OCI-LY7 (cell line): ENCODE results near the gene CENPK. TPM values are rescaled to one million over a fixed set of nuclear protein-coding genes. Genes with fewer than 3 reads are reported as not detected.

ENCODE experiments used
- BruUV-seq: library from RNA; stranded (reverse); fragments of 400-500 nt; replicated peaks from 2 replicates; lab custom pipeline; 2021; lab: Mats Ljungman, UMichigan
- CTCF ChIA-PET: fragments of 300-600 bp; sonication (Branson Sonifier 250); formaldehyde crosslinking; loops from one replicate; lab custom pipeline; 2022; ENCODE audit warnings: antibody characterized with exemption; ENCODE audit not compliant: unreplicated experiment; lab: Charles Lee
- POLR2A ChIA-PET: fragments of 300-600 bp; sonication (Branson Sonifier 250); formaldehyde crosslinking; loops from one replicate; lab custom pipeline; 2022; ENCODE audit warnings: antibody characterized with exemption; lab: Charles Lee
- DNase-seq: peaks from one replicate; pipeline ENCODE4 v3.0.0-alpha.2; 2015; ENCODE audit warnings: low spot score
- H2AFZ ChIP-seq: fragments of 200-600 bp; sonication (generic), shearing (Covaris generic); 2 replicates; pipeline ENCODE4 v1.6.1; 2014; ENCODE audit warnings: mild to moderate bottlenecking, antibody characterized with exemption, low read length, moderate library complexity
- H3K27ac ChIP-seq: fragments of 200-600 bp; sonication (generic); 2 replicates; pipeline ENCODE4 v1.5.1; 2014; ENCODE audit warnings: mixed run types, low read depth, mild to moderate bottlenecking, moderate library complexity, low read length, inconsistent platforms; ENCODE audit not compliant: poor library complexity, severe bottlenecking
- H3K36me3 ChIP-seq: fragments of 200-600 bp; sonication (generic); 2 replicates; pipeline ENCODE4 v1.6.1; 2014; ENCODE audit warnings: mild to moderate bottlenecking, antibody characterized with exemption, low read length, moderate library complexity, mixed read lengths; ENCODE audit not compliant: insufficient read depth
- H3K4me1 ChIP-seq: fragments of 200-600 bp; sonication (generic); 2 replicates; pipeline ENCODE4 v1.5.1; 2014; ENCODE audit warnings: mild to moderate bottlenecking, low read length; ENCODE audit not compliant: insufficient read depth, poor library complexity, severe bottlenecking
- H3K4me2 ChIP-seq: fragments of 200-600 bp; sonication (generic); 2 replicates; pipeline ENCODE4 v1.6.1; 2014; ENCODE audit warnings: mild to moderate bottlenecking, low read length
- H3K4me3 ChIP-seq: fragments of 200-600 bp; sonication (generic); 2 replicates; pipeline ENCODE4 v1.5.1; 2014; ENCODE audit warnings: mild to moderate bottlenecking, low read depth, low read length; ENCODE audit not compliant: poor library complexity, severe bottlenecking
- H3K79me2 ChIP-seq: fragments of 200-600 bp; sonication (generic); 2 replicates; pipeline ENCODE4 v1.6.1; 2016; ENCODE audit warnings: low read depth, mild to moderate bottlenecking, low read length, moderate library complexity, mixed read lengths; ENCODE audit not compliant: insufficient read depth
- H3K9me2 ChIP-seq: fragments of 200-600 bp; sonication (generic); 2 replicates; pipeline ENCODE4 v1.6.1; 2016; ENCODE audit warnings: mild to moderate bottlenecking, low read length, mixed read lengths; ENCODE audit not compliant: insufficient read depth
- H3K9me3 ChIP-seq: fragments of 200-600 bp; sonication (generic); 2 replicates; pipeline ENCODE4 v1.6.1; 2014; ENCODE audit warnings: mild to moderate bottlenecking, mixed run types, low read length, mixed read lengths
- H4K20me1 ChIP-seq: fragments of 200-600 bp; sonication (generic); 2 replicates; pipeline ENCODE4 v1.6.1; 2014; ENCODE audit warnings: mild to moderate bottlenecking, antibody characterized with exemption, low read length, moderate library complexity, mixed read lengths; ENCODE audit not compliant: insufficient read depth
- CTCF ChIP-seq: fragments of 200-600 bp; sonication (generic); conservative IDR thresholded peaks from 2 replicates; pipeline ENCODE4 v1.5.1; 2014; ENCODE audit warnings: mild to moderate bottlenecking, antibody characterized with exemption, low read length, moderate library complexity, mixed read lengths
- EZH2phosphoT487 ChIP-seq: fragments of 200-600 bp; sonication (generic); IDR thresholded peaks from 2 replicates; pipeline ENCODE4 v1.6.1; 2018; ENCODE audit warnings: low read depth, borderline replicate concordance, mild to moderate bottlenecking, mixed run types, antibody characterized with exemption, low read length, moderate library complexity, mixed read lengths
- intact Hi-C: fragments of 100-400 bp; cut with micrococcal nuclease; formaldehyde crosslinking; loops from one replicate; pipeline ENCODE4 v1.10.0; 2022; ENCODE audit not compliant: unreplicated experiment
- total RNA-seq, 2 experiments: library from RNA; depleted of rRNA in 1 of 2; stranded (reverse); fragments of >200 nt in 1 of 2; shearing (Covaris generic) in 1 of 2; gene quantifications; 2 replicates each; pipeline ENCODE4 v1.2.3, GENCODE V29; 2014 to 2022

CENPK gene
- total RNA-seq, 2 experiments from 2014 or later: 52.6 to 90.0 TPM

GRCh38 chr5:65563777-65564176 is 809 bp upstream of the CENPK start:
- ChIA-PET POLR2A (interaction anchor here (0.6 to 4.9 kb wide), 12 partner anchors 8 to 600 kb away, joined by 3 to 28 read pairs (median 5); partner anchors contain the start of genes SHLD3, TRAPPC13 and TRIM23), CTCF (interaction anchor here (1.4 kb wide), 1 partner anchor 20 kb away, joined by 4 read pairs; no protein-coding TSS in a partner anchor)
- no peaks in the 10 kb centered on the region for H3K9me3 ChIP-seq
- H2AFZ ChIP-seq: peak overlapping the region; percentile 88
- peak overlapping the region; percentile 80 for H3K27ac ChIP-seq
- H3K4me2 ChIP-seq: peak overlapping the region; percentile 84
- H3K4me1 ChIP-seq: peaks cover 29% of the 10 kb centered on the region
- BruUV-seq: no TSS peak
- TF ChIP-seq CTCF (no peak), EZH2phosphoT487 (no peak)
- H3K79me2 ChIP-seq: peaks cover 83% of the 10 kb centered on the region
- no peaks in the 10 kb centered on the region for H3K9me2 ChIP-seq
- 0 out of 2 replicates have a peak, but pooled peaks cover 5% of the 10 kb centered on the region for H4K20me1 ChIP-seq
- peaks cover 34% of the 10 kb centered on the region for H3K36me3 ChIP-seq
- DNase-seq: no peak
- peak overlapping the region; percentile 90 for H3K4me3 ChIP-seq
- intact Hi-C loops: loop anchor here (2.0 to 10.0 kb wide), 3 partner anchors 59 to 581 kb away; partner anchors contain the start of genes SREK1 and TRIM23

GRCh38 chr5:65556718-65557117 is 6.2 kb downstream of the CENPK start:
- Histone ChIP-seq H3K9me3 (no peaks in the 10 kb centered on the region), H3K79me2 (peaks cover 30% of the 10 kb centered on the region), H3K27ac (no peak overlapping the region), H3K4me1 (peaks cover 11% of the 10 kb centered on the region), H2AFZ (no peak overlapping the region), H3K4me3 (no peak overlapping the region), H3K36me3 (peaks cover 79% of the 10 kb centered on the region), H3K4me2 (no peak overlapping the region), H3K9me2 (no peaks in the 10 kb centered on the region), H4K20me1 (0 out of 2 replicates have a peak, but pooled peaks cover 8% of the 10 kb centered on the region)
- intact Hi-C loops: no loop called here
- POLR2A ChIA-PET: interaction anchor here (0.7 to 2.2 kb wide), 7 partner anchors 9 to 788 kb away, joined by 3 to 13 read pairs (median 3); partner anchors contain the start of genes CWC27 and SREK1IP1
- no peak for DNase-seq
- no peak for TF ChIP-seq CTCF
- no peak for TF ChIP-seq EZH2phosphoT487
- BruUV-seq: no TSS peak
- CTCF ChIA-PET: no interaction called here

- no peak for DNase-seq
- H3K9me2 ChIP-seq: no peaks in the 10 kb centered on the region
- no peak overlapping the region for H3K4me2 ChIP-seq
- H3K4me1 ChIP-seq: peaks cover 6% of the 10 kb centered on the region
- ChIA-PET POLR2A (interaction anchor here (0.7 to 2.2 kb wide), 6 partner anchors 9 to 532 kb away, joined by 3 to 13 read pairs (median 6); no protein-coding TSS in a partner anchor), CTCF (no interaction called here)
- H3K27ac ChIP-seq: no peak overlapping the region
- no peak overlapping the region for H3K4me3 ChIP-seq
- no peaks in the 10 kb centered on the region for H3K9me3 ChIP-seq
- TF ChIP-seq EZH2phosphoT487: no peak
- no peak for TF ChIP-seq CTCF
- no TSS peak for BruUV-seq
- H4K20me1 ChIP-seq: 0 out of 2 replicates have a peak, but pooled peaks cover 8% of the 10 kb centered on the region
- H3K36me3 ChIP-seq: peaks cover 81% of the 10 kb centered on the region
- no peak overlapping the region for H2AFZ ChIP-seq
- intact Hi-C loops: no loop called here
- H3K79me2 ChIP-seq: peaks cover 27% of the 10 kb centered on the region
These were observed 6.8 kb downstream of the CENPK start for GRCh38 chr5:65556181-65556580.
